Kidney epithelial cell (primary cell): Measurements from ENCODE around the gene DEFB123. TPM values are rescaled to one million over a fixed set of nuclear protein-coding genes. Genes with fewer than 3 reads are reported as not detected.

ENCODE experiments used
- DNase-seq: peaks from one replicate; pipeline ENCODE4 v3.0.0-alpha.2; 2010; ENCODE audit warnings: low read depth
- H3K27me3 ChIP-seq: 2 replicates; pipeline ENCODE4 v1.6.0; 2011; ENCODE audit warnings: low read length; ENCODE audit not compliant: control insufficient read depth, insufficient read depth
- H3K36me3 ChIP-seq: 2 replicates; pipeline ENCODE4 v1.5.1; 2011; ENCODE audit warnings: low read length; ENCODE audit not compliant: control insufficient read depth, insufficient read depth
- H3K4me3 ChIP-seq: 2 replicates; pipeline ENCODE4 v1.5.1; 2011; ENCODE audit warnings: low read depth, mild to moderate bottlenecking, control low read depth, low read length
- CTCF ChIP-seq: IDR thresholded peaks from 2 replicates; pipeline ENCODE4 v1.5.1; 2011; ENCODE audit warnings: mild to moderate bottlenecking, moderate library complexity, low read length, control low read depth, inconsistent platforms; ENCODE audit not compliant: insufficient read depth, poor library complexity, severe bottlenecking
- total RNA-seq: library from RNA; depleted of rRNA; stranded (reverse); fragments of >200 nt; gene quantifications from 2 replicates; pipeline ENCODE4 v1.2.3, GENCODE V29; 2015

DEFB123 gene
- total RNA-seq, 1 donor from 2014 or later, result not detected

GRCh38 chr20:31472395-31473330 is 32.2 kb downstream of the DEFB123 start:
- TF ChIP-seq CTCF, result no peak
- H3K27me3 ChIP-seq, result peaks cover 26% of the 10 kb centered on the region
- no peak for DNase-seq
- H3K4me3 ChIP-seq, result no peak overlapping the region
- H3K36me3 ChIP-seq, result no peaks in the 10 kb centered on the region

- Histone ChIP-seq H3K27me3 (peaks cover 26% of the 10 kb centered on the region), H3K36me3 (no peaks in the 10 kb centered on the region), H3K4me3 (no peak overlapping the region)
- no peak for TF ChIP-seq CTCF
- no peak for DNase-seq
Measured at GRCh38 chr20:31473331-31474096, 33.1 kb downstream of the DEFB123 start.

- Histone ChIP-seq H3K4me3 (no peak overlapping the region), H3K27me3 (peaks cover 26% of the 10 kb centered on the region), H3K36me3 (no peaks in the 10 kb centered on the region)
- no peak for DNase-seq
- no peak for TF ChIP-seq CTCF
Measured at GRCh38 chr20:31474097-31474436, 33.6 kb downstream of the DEFB123 start.

GRCh38 chr20:31474758-31475427 is 34.5 kb downstream of the DEFB123 start, which contains the start of the genes DEFB124 and REM1:
TSS of gene DEFB124 (minus strand) at chr20:31475127. CDS start at chr20:31473013, 2,114 bp downstream.
TSS of gene REM1 (plus strand) at chr20:31475288. CDS start at chr20:31476446, 1,158 bp downstream.
- no peak for TF ChIP-seq CTCF
- no peaks in the 10 kb centered on the region for H3K36me3 ChIP-seq
- H3K4me3 ChIP-seq, result no peak within 1 kb of the TSS
- H3K27me3 ChIP-seq, result peaks cover 26% of the 10 kb centered on the region
- DNase-seq, result no peak

GRCh38 chr20:31475472-31476293 is 35.3 kb downstream of the DEFB123 start:
- H3K36me3 ChIP-seq, result no peaks in the 10 kb centered on the region
- DNase-seq, result no peak
- peaks cover 26% of the 10 kb centered on the region for H3K27me3 ChIP-seq
- H3K4me3 ChIP-seq, result no peak overlapping the region
- TF ChIP-seq CTCF, result no peak
